ENCODE measurements around the gene SPPL3. TPM values are rescaled to one million over a fixed set of nuclear protein-coding genes. Genes with fewer than 3 reads are reported as not detected.

The SPPL3 gene
- total RNA-seq, 2 donors from 2014 or later = 43.5 to 45.7 TPM

DNA sequence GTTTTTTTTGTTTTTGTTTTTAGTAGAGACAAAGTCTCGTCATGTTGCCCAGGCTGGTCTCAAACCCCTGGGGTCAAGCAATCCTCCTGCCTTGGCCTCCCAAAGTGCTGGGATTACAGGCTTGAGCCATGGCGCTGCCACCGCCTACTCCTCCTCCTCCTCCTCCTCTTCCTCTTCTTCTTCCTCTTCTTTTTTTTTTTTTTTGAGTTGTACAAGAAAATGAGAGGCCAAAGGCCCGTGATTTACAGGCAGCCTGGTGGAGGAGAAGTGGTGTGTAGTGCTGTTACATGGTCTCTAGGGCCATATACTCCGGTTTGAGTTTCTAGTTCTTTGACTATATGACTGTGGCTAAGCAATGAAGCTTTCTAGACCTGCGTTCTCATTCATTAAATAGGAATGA lies 29.6 kb upstream of the SPPL3 start:
- H3K27ac Mint-ChIP-seq = no peak overlapping the region
- H3K9me3 Mint-ChIP-seq = no peaks in the 10 kb centered on the region
- peaks cover 16% of the 10 kb centered on the region for H3K27me3 Mint-ChIP-seq (ENCODE audit: low read depth)
- no peak for DNase-seq
- no peaks in the 10 kb centered on the region for H3K36me3 Mint-ChIP-seq (ENCODE audit: insufficient read depth in 2 of 2)
- no peak overlapping the region for H3K4me3 Mint-ChIP-seq
- no peak for ATAC-seq (replicated peaks in 1 of 2)
- H3K4me1 Mint-ChIP-seq (ENCODE audit: low read depth) = no peaks in the 10 kb centered on the region

- DNase-seq (no peak), ATAC-seq (replicated peaks in 1 of 2) (no peak)
- Mint-ChIP-seq H3K27me3 (ENCODE audit: low read depth) (peaks cover 9% of the 10 kb centered on the region), H3K9me3 (no peaks in the 10 kb centered on the region), H3K27ac (no peak overlapping the region), H3K4me3 (no peak overlapping the region), H3K4me1 (ENCODE audit: low read depth) (no peaks in the 10 kb centered on the region), H3K36me3 (ENCODE audit: insufficient read depth in 2 of 2) (no peaks in the 10 kb centered on the region)
These were observed 28.9 kb upstream of the SPPL3 start for GRCh38 chr12:120932956-120933526.

DNA sequence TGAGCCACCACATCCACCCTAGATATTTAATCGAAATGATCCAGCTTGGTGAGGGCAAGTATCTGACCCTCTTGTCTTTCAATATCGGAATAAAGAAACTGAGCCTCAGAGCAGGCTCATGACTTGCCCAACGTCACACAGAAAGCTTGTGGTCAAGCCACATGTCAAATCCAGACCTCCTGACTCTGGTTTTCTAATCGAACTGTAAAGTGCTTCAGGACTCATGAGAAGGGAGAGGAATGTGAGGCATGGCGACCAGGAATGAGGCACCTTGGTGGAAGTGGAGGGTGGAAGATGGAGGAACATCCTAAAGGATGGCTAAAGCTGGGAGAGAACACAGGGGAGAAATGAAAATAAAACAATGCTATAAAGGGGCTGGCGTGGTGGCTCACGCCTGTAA lies 27.9 kb upstream of the SPPL3 start:
- H3K36me3 Mint-ChIP-seq (ENCODE audit: insufficient read depth in 2 of 2) = no peaks in the 10 kb centered on the region
- ATAC-seq (replicated peaks in 1 of 2) = no peak

DNA sequence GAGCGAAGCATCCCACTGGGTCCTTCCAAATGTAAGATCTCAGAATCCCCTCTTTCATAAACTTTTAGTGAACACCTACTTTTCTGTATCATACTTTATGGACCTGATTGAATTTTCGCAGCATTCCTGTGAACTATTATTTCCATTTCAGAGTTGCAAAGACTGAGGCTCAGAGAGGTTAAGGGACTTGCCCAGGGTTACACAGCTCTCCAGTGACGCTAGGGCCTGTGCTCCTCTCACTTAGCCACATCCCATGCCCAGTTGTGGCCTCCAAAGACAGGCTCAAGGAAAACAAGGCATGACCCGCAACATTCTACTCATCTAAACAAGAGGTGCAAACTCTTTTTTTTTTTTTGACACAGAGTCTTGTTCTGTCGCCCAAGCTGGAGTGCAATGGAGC lies 25.9 kb upstream of the SPPL3 start:
- Mint-ChIP-seq H3K4me1 (ENCODE audit: low read depth) (no peaks in the 10 kb centered on the region), H3K4me3 (no peak overlapping the region), H3K27ac (no peak overlapping the region), H3K36me3 (ENCODE audit: insufficient read depth in 2 of 2) (no peaks in the 10 kb centered on the region), H3K27me3 (ENCODE audit: low read depth) (peaks cover 5% of the 10 kb centered on the region), H3K9me3 (no peaks in the 10 kb centered on the region)
- DNase-seq = no peak
- no peak for ATAC-seq (replicated peaks in 1 of 2)

More for the DNA sequence above, 27.9 kb upstream of the SPPL3 start:
- Mint-ChIP-seq H3K4me3 (no peak overlapping the region), H3K9me3 (no peaks in the 10 kb centered on the region), H3K4me1 (ENCODE audit: low read depth) (no peaks in the 10 kb centered on the region), H3K27me3 (ENCODE audit: low read depth) (peaks cover 5% of the 10 kb centered on the region), H3K27ac (no peak overlapping the region)
- DNase-seq = no peak

DNA sequence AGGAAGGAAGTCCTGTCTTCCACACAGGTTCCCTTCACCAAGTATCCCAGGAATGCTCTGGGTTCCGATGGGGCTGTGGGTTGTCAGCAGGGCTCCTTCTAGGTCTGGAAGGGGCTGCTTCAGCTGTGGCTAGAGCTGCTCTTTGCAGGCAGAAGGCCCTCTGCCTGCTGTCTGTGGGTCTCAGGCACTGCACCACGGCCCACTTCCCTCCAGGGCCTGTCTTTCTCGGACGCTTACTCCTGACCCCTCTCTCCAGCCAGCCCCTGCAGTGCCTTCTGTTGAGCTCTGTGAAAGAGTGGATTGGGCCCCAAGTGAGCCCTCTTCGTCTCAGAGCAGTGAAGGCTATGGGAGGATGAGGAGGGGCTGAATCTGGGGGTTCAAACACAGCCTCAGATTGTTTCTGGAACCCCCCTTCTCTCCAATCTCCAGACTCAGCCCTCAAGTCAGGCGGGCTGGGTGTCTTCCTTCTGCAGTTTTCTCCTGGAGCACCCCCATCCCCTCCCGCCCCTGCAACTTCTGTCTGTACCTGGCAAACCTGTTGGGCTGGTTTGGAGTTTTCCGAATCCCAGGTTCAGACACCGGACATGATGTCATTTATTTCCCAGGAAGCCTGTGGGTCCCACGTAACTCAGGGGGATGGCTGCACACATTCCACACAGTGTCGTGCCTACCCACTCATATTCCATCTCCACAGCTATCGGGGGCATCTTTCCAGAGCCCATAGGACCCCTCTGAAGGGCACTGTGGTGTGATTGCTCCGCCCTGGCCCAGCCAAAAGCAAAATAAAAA lies 24.9 kb upstream of the SPPL3 start:
- peak; percentile 61 to 83 for ATAC-seq (replicated peaks in 1 of 2)

GRCh38 chr12:120925740-120926563 lies 21.8 kb upstream of the SPPL3 start:
- no peak for DNase-seq
- ATAC-seq (replicated peaks in 1 of 2) = peak in 1 of 2 donors; percentile 46
- no peaks in the 10 kb centered on the region for H3K27me3 Mint-ChIP-seq (ENCODE audit: low read depth)
- no peaks in the 10 kb centered on the region for H3K9me3 Mint-ChIP-seq
- H3K36me3 Mint-ChIP-seq (ENCODE audit: insufficient read depth in 2 of 2) = no peaks in the 10 kb centered on the region
- no peak overlapping the region for H3K27ac Mint-ChIP-seq
- H3K4me1 Mint-ChIP-seq (ENCODE audit: low read depth) = no peaks in the 10 kb centered on the region
- H3K4me3 Mint-ChIP-seq = no peak overlapping the region

More for the DNA sequence above, 24.9 kb upstream of the SPPL3 start:
- Mint-ChIP-seq H3K4me1 (ENCODE audit: low read depth) (no peaks in the 10 kb centered on the region), H3K9me3 (no peaks in the 10 kb centered on the region), H3K4me3 (no peak overlapping the region), H3K36me3 (ENCODE audit: insufficient read depth in 2 of 2) (no peaks in the 10 kb centered on the region), H3K27ac (no peak overlapping the region), H3K27me3 (ENCODE audit: low read depth) (peaks cover 5% of the 10 kb centered on the region)
- no peak for DNase-seq

- Mint-ChIP-seq H3K4me1 (ENCODE audit: low read depth) (no peaks in the 10 kb centered on the region), H3K4me3 (no peak overlapping the region), H3K36me3 (ENCODE audit: insufficient read depth in 2 of 2) (peaks cover 2 to 3% of the 10 kb centered on the region in 2 donors), H3K27me3 (ENCODE audit: low read depth) (no peaks in the 10 kb centered on the region), H3K9me3 (peaks cover 0 to 3% of the 10 kb centered on the region in 2 donors), H3K27ac (no peak overlapping the region)
- no peak for DNase-seq
- ATAC-seq (replicated peaks in 1 of 2) = no peak
These were observed 18.1 kb upstream of the SPPL3 start for GRCh38 chr12:120922279-120922678.

DNA sequence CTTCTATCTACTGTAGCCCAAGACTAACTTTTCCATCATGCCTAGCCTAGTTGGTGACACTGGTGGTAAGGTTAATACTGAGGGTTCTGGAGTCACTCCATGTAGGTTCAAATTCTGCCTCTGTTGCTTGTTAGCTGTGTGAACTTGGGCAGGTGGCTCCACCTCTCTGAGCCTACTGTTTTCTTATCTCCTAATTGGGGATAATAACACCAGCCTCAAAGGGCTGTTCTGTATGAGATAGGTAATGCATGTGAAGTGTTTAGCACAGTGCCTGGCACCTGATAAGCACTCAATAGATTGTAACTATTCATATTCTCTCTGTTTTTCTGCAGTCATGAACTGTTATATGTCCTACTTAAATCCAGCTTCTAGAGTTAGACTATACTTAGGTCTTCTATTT lies 17.5 kb upstream of the SPPL3 start:
- Mint-ChIP-seq H3K4me1 (ENCODE audit: low read depth) (no peaks in the 10 kb centered on the region), H3K27me3 (ENCODE audit: low read depth) (no peaks in the 10 kb centered on the region), H3K9me3 (peaks cover 2 to 7% of the 10 kb centered on the region in 2 donors), H3K4me3 (no peak overlapping the region), H3K27ac (no peak overlapping the region), H3K36me3 (ENCODE audit: insufficient read depth in 2 of 2) (peaks cover 3 to 4% of the 10 kb centered on the region in 2 donors)
- ATAC-seq (replicated peaks in 1 of 2) (no peak), DNase-seq (no peak)

- Mint-ChIP-seq H3K36me3 (ENCODE audit: insufficient read depth in 2 of 2) (peaks cover 3 to 4% of the 10 kb centered on the region in 2 donors), H3K4me3 (no peak overlapping the region), H3K9me3 (peaks cover 2 to 8% of the 10 kb centered on the region in 2 donors), H3K27me3 (ENCODE audit: low read depth) (no peaks in the 10 kb centered on the region), H3K27ac (no peak overlapping the region), H3K4me1 (ENCODE audit: low read depth) (no peaks in the 10 kb centered on the region)
- DNase-seq (no peak), ATAC-seq (replicated peaks in 1 of 2) (no peak)
These were observed 16.0 kb upstream of the SPPL3 start for GRCh38 chr12:120920178-120920577.

DNA sequence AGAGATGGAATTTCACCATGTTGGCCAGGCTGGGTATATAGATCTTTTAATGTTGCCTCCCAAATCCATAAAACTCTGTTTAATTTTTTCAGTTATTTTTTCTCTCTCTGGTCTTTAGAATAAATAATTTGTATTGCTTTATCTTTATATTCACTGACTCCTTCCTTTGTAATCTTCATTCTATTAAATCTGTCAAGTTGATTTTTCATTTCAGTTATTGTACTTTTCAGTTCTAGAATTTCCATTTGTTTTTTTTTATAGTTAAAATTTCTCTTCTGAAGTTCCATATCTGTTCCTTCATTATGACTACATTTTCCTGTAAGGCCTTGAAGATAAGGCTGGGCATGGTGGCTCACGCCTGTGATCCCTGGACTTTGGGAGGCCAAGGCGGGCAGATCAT lies 13.6 kb upstream of the SPPL3 start:
- H3K27ac Mint-ChIP-seq = no peak overlapping the region

DNA sequence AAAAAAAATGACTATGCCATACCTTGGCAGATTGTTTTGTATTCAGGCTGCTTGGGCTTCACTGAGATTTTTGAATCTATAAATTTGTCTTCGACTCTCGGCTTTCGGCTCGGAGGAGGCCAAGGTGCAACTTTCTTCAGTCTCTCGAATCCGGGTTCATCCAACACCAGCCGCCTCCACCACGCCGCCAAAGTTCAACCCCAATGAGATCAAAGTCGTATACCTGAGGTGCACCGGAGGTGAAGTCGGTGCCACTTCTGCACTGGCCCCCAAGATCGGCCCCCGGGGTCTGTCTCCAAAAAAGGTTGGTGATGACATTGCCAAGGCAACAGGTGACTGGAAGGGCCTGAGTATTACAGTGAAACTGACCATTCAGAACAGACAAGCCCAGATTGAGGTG lies 12.4 kb upstream of the SPPL3 start:
- Mint-ChIP-seq H3K4me3 (no peak overlapping the region), H3K4me1 (ENCODE audit: low read depth) (no peaks in the 10 kb centered on the region), H3K9me3 (peaks cover 2 to 8% of the 10 kb centered on the region in 2 donors), H3K27me3 (ENCODE audit: low read depth) (no peaks in the 10 kb centered on the region), H3K27ac (no peak overlapping the region), H3K36me3 (ENCODE audit: insufficient read depth in 2 of 2) (peaks cover 3 to 4% of the 10 kb centered on the region in 2 donors)
- ATAC-seq (replicated peaks in 1 of 2) (no peak), DNase-seq (no peak)

More for the DNA sequence above, 13.6 kb upstream of the SPPL3 start:
- no peak for DNase-seq
- ATAC-seq (replicated peaks in 1 of 2) = no peak
- H3K9me3 Mint-ChIP-seq = peaks cover 2 to 8% of the 10 kb centered on the region in 2 donors
- peaks cover 3 to 4% of the 10 kb centered on the region in 2 donors for H3K36me3 Mint-ChIP-seq (ENCODE audit: insufficient read depth in 2 of 2)
- no peaks in the 10 kb centered on the region for H3K27me3 Mint-ChIP-seq (ENCODE audit: low read depth)
- no peak overlapping the region for H3K4me3 Mint-ChIP-seq
- H3K4me1 Mint-ChIP-seq (ENCODE audit: low read depth) = no peaks in the 10 kb centered on the region

- Mint-ChIP-seq H3K9me3 (peaks cover 2 to 8% of the 10 kb centered on the region in 2 donors), H3K4me1 (ENCODE audit: low read depth) (peaks cover 4% of the 10 kb centered on the region), H3K27ac (no peak overlapping the region), H3K27me3 (ENCODE audit: low read depth) (no peaks in the 10 kb centered on the region), H3K36me3 (ENCODE audit: insufficient read depth in 2 of 2) (peaks cover 3 to 4% of the 10 kb centered on the region in 2 donors), H3K4me3 (no peak overlapping the region)
- DNase-seq (no peak), ATAC-seq (replicated peaks in 1 of 2) (no peak)
These were observed 10.6 kb upstream of the SPPL3 start for GRCh38 chr12:120914794-120915193.

- Mint-ChIP-seq H3K27ac (no peak overlapping the region), H3K9me3 (no peaks in the 10 kb centered on the region), H3K36me3 (ENCODE audit: insufficient read depth in 2 of 2) (no peaks in the 10 kb centered on the region)
These were observed 5.6 kb upstream of the SPPL3 start for GRCh38 chr12:120909633-120910298.

More at GRCh38 chr12:120909633-120910298, 5.6 kb upstream of the SPPL3 start:
- ATAC-seq (replicated peaks in 1 of 2) (peak; percentile 43 to 79), DNase-seq (no peak)
- H3K27me3 Mint-ChIP-seq (ENCODE audit: low read depth) = no peaks in the 10 kb centered on the region
- H3K4me1 Mint-ChIP-seq (ENCODE audit: low read depth) = peaks cover 8% of the 10 kb centered on the region
- H3K4me3 Mint-ChIP-seq = no peak overlapping the region

All from activated T-cell treated with anti-CD3 and anti-CD28 coated beads, Interleukin-2, amount 50 U/mL, for 72 hours (primary cell).